Activated naive CD4-positive, alpha-beta T cell treated with Interleukin-2 at 50 U/mL for 16 hours (primary cell): ENCODE data around the gene ABCB9.
A peak's percentile ranks its signal among the peaks of the same experiment; 100 is the strongest.
"Not testable (repeated sequence)": the region's sequence is repeated elsewhere in the genome, so short reads cannot be mapped to it uniquely, and the experiment has no call there.

Source experiments
- DNase-seq: peaks from one replicate; pipeline ENCODE4 v3.0.0-alpha.2; 2020

ABCB9 gene

DNA sequence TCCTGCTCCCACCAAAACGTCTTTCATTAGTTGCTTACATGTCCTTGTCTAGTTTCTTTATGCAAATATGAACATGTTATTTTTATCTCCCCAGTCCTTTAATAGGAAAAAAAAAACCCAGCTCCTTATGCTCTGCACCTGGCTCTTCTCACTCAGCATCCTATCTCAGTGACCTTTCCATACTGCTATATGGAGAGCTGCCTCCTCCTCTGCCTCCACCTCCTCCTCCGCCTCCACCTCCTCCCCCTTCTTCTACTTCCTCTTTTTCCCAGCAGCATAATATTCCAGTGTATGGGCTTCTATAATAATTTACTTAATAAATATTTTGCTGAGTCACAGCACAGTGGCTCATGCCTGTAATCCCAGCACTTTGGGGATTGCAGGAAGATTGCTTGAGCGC is 31.5 kb downstream of the ABCB9 start:
- DNase-seq = no peak

DNA sequence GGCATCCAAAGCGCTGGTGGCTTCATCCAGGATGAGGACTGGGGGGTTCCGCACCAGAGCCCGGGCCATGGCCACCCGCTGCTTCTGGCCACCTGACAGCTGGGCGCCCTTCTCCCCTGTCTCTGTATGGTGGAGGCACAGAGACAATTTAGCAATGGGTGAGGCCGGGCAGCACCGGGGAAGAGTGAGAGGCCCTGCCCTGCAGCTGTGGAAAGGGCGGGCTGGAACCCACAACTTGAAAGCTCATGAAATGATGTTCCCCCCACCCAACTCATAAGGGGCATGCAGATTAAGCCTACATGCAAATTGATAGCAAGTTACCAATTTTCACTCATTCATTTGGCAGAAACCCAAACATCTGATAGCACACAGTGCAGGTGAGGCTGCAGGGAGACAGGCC is 34.1 kb downstream of the ABCB9 start:
- no peak for DNase-seq

DNA sequence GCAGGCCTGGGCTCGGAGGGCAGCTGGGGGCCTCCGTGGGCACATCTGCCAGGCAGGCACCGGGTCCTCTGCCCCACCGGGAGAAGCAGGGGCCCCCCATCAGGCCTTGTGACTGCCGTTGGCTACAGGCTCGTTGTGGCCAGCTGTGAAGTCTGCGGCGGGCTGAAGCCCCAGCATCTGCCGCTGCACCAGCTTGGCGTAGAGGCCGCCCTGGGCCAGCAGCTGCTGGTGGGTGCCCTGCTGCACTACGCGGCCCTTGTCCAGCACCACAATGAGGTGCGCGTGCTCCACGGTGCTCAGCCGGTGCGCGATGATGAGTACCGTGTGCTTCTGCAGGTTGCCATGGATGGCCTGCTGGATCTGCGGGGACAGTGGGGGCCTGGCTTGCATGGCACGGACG is 36.5 kb downstream of the ABCB9 start:
- DNase-seq = no peak

DNA sequence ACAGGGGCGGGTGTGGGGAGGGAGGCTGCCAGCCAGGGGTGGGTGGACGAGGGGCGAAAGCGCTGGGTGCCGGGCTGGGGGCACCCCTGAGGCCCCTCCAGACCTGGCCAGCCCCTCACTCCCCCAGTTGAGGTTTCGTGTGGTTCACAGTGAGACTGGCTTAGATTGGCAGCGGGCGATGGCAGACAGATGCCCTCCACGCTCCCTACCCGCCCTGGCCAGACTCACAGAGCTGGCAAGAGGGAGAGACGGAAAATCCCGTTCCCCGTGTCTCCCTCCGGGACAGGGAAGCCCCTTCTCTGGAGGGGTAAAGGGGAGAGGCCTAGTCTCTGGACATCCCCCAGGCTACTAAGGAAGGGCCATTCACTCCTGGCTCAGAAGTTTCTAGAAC is 37.1 kb downstream of the ABCB9 start:
- no peak for DNase-seq

DNA sequence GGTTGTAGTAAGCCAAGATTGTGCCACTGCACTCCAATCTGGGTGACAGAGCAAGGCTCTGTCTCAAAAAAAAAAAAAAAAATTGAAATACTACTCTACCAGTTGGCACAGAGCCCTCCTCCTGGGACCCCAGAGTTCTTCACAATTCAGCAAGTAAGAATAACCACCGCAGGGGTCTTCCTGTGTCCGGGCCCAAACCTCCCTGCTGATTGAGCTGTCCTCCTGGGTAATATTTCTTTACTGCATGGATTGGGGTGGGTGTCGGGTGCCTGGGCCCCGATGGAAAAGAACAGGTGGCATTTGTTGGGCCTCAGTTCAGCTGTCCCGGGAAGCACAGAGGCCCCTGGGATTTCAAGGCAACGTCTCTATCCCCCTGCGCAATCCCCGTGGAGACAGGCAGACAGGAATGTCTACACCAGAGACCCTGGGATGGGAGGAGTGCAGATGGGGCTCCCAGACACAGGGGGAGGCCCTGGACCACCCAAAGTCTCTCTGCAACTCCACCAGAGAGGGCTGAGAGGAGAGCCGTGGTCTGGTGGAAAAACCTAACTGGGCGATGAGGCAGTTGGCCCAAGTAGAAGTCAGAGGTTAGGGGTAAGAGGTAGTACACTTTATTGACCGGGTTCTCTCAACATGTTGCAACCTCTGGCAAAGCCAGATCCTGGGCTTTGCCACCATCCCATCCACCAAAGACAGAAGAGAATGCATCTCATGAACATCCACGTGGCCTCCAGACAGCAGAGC is 37.7 kb downstream of the ABCB9 start:
- no peak for DNase-seq

DNA sequence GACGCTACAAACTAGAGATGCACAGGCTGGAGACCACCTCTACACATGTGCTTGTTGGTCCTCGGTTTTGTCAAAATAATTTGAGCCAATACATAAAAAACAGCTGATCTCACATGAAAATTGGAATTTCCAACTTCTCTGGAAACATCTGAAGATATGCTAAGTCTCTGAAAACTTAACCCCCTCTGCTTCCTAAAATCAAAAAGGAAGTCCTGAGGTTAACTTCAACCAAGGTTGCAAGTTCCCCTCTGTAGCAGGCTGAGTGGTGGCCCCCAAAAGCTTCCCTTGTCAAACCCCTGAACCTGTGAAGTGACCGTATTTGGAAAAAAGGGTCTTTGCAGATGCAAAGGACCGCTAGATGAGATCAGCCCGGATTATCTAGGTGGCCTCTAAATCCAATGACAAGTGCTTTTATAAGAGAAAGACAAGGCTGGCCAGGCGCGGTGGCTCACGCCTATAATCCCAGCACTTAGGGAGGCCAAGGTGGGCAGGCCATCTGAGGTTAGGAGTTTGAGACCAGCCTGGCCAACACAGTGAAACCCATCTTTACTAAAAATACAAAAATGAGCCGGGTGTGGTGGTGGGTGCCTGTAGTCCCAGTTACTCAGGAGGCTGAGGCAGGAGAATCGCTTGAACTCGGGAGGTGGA is 38.4 kb downstream of the ABCB9 start:
- DNase-seq = no peak

DNA sequence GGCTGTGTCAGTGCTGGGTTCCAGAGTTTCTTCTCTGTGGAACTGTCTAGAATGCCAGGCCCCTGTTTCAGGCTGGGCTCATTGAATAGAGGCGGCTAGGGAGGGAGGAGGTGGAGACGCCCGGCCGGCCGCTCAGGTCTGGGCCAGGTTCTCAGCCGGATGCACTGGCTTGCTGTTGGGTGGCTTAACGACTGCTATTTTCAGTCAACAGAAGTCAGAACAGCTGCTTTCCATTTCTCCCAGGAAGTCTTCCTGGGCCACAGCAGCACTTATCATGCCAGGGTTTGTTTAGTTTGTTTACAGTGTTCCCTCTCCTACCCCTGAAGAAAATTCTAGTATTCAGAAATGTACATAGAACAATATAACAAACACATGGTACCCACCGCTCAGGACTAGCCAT is 44.3 kb downstream of the ABCB9 start:
- DNase-seq = no peak

DNA sequence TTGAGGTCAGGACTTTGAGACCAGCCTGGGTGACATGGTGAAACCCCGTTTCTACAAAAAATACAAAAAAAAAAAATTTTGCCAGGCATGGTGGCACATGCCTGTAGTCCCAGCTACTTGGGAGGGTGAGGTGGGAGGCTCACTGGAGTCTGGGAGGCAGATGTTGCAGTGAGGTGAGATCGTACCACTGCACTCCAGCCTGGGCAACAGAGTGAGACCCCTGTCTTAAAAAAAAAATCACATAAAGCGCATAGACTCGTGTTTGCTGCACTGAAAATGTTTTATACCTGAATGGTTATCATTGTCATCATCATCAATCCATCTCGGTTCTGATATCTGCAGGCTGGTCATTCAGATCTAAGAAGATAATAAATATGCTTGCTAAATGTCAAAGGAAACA is 45.6 kb downstream of the ABCB9 start:
- DNase-seq = no peak

DNA sequence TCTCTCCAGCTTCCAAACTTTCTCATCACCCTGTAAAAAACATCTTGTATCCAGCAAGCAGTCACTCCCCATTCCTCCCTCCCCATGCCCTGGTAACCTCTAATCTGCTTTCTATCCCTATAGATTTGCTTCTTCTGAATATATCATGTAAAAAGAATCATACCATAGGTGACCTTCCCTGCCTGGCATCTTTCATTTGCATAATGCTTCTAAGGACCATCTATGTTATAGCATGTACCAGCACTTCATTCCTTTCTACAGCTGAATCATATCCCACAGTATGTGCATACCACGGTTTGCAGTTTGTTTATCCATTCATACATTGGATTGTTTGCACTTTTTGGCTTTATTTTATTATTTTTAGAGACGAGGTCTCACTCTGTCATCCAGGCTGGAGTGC is 47.4 kb downstream of the ABCB9 start:
- DNase-seq = no peak

DNA sequence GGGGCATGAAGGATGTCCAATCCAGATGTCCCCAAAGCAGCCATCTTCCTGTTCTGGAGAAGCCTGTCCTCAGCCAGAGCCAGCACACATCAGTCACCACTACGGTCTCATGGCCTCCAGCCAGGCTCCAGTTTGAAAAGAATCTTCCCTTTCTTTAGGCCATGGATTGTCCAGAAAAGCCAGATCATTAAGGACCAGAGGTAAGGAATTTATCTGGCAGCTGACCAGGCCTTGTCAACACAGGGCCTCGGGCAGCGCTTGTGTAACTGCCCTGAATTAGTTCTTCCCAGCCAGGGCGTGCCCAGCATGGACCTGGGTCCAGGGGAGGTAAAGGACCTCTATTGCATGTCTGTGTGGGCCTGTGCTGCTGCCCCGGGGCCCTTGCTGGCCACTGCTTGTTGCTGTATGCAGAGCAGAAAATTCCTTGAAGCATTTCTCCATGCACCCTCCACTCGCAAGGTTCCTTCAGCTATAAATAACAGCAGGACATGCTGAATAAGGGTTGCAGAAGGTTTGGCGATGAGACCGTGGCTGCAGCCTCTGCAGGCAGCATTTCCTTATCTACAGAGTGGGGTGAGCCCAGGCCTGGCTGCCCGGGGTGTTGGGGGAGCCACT is 48.6 kb downstream of the ABCB9 start:
- no peak for DNase-seq

DNA sequence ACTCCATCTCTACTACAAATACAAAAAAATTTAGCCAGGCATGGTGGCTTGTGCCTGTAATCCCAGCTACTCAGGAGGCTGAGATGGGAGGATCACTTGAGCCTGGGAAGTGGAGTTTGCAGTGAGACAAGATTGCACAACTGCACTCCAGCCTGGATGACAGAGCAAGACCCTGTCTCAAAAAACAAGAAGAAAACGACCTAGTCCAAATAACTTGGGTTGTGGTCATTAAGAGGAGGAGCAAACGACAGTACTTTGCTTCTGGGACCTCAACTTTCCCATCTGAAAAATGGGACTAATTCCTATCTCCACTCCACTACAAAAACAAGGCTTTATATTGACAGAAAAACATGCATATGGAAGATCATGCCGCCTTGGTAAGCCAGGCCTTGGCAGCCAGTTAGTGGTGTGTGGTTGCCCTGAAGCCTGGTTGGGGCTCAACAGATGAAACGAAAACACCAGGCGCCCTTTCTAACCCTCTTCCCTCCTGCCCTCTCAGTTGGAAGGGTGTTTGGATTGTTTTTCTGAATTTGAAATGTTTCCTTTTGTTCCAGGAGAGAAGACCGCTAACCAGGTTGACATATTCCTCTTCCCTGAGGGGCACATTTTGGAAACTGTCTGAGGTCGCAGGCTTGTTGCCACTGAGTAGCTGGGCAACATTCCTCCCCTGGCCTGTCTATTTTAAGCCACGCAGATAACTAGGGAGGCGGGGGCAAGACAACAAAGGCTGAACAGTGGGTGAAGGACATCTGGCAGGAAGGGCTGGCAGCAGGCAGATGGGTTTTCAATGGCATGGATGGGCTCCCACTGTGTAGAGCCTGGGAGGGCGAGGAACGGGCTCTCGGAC is 56.6 kb downstream of the ABCB9 start:
- no peak for DNase-seq

DNA sequence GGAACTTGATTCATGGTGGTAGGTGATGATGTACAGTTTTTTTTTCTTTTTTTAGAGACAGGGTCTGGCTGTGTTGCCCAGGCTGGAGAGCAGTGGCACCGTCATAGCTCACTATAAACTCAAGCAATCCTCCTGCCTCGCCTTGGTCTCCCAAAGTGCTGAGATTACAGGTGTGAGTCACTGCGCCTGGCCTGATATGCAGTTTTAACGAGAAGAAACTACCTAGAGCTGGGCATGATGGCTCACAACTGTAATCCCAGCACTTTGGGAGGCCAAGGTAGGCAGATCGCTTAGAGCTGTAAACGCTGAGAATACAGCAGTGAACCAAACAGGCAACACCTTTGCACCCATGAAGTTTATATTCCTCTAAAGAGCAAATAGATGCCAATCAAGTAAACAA is 57.3 kb downstream of the ABCB9 start:
- no peak for DNase-seq

DNA sequence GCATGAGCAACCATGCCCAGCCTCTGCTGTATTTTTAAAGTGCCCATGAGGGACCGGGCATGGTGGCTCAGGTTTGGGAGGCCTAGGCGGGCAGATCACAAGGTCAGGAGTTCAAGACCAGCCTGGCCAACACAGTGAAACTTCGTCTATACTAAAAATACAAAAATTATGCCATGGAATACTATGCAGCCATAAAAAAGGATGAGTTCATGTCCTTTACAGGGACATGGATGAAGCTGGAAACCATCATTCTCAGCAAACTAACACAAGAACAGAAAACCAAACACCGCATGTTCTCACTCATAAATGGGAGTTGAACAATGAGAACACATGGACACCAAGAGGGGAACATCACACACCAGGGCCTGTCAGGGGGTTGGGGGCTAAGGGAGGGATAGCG is 61.0 kb downstream of the ABCB9 start:
- DNase-seq = not testable (repeated sequence)

DNA sequence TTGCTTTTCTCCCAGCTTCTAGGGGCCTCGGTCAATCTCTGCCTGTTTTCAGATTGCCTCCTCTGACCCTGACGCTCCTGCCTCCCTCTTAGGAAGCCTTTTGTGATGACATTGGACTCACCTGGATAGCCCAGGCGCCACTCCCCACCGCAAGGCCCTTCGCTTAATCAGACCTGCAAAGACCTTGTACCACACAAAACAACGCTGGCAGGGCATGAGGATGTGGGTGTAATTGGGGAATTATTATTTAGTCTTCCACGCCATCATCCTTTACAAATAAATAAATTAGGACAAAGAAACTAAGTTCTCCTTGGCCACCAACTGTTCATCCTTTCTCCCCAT is 62.6 kb downstream of the ABCB9 start:
- no peak for DNase-seq

DNA sequence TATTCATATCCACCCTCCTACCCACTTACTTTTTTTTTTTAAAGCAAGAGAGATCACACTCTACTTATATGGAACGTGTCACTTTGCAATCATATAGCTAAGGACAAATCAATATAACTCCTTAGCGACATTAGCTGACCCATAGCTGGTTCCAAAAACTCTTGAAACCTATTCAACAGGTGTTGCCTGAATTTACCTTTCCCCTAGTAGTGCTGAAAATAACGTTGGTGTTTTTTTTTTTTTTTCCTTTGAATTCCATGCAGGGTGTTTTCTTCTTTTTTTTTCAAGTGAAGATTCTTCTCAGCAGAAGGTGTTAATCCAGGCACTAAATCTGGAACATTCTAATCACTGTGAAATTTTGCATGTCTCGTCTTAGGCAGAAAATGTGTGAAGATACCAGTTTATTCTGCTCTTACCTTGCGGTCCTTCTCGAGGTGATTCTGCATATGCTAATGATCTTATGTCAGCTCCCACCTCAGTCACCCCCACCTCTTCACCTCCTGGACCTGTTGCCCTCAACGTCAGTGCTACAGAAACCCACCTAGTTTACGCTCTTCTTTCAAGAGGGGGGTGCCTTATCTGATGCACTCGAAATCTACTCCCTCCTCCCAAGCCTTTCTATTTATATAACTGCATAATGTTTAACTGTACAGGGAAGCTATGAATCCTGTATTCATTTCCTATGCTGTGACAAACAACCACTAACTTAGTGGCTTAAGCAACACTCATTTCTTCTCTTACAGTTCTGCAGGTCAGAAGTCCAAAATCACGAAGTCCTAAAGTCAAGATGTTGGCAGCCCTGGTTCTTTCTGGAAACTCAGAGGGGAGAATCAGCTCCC is 63.2 kb downstream of the ABCB9 start:
- no peak for DNase-seq

DNA sequence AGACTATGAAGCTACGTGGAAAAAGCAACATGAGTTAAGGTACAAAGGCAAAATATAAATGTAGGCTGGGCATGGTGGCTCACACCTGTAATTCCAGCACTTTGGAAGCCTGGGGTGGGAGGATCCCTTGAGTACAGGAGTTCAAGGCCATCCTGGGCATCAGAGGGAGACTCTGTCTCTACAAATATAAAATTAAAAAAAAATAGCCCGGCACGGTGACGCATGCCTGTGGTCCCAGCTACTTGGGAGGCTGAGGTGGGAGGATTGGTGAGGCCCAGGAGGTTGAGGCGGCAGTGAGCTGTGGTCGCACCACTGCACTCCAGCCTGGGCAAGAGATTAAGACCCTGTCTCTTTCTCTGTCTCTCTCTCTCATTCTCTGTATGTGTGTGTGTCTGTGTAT is 66.4 kb downstream of the ABCB9 start:
- DNase-seq = no peak

DNA sequence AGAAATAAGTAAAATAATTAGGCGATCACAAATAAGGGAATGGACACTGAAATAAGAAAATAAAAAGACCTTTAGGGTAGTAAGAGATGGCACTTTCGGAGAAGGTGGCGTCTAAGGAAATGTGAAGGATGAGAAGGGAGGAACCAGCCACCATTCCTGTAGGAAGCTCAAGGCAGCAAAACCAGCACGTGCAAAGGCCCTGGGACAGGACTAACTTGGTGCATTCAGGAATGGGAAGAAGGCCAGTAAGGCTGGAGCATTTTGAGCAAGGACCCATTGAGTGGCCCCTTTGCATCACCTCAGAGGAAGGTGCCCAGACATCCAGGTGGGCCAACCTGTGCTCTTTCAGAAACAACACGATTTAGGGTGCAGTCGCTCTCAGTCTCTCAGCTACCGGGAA is 69.6 kb downstream of the ABCB9 start:
- no peak for DNase-seq

DNA sequence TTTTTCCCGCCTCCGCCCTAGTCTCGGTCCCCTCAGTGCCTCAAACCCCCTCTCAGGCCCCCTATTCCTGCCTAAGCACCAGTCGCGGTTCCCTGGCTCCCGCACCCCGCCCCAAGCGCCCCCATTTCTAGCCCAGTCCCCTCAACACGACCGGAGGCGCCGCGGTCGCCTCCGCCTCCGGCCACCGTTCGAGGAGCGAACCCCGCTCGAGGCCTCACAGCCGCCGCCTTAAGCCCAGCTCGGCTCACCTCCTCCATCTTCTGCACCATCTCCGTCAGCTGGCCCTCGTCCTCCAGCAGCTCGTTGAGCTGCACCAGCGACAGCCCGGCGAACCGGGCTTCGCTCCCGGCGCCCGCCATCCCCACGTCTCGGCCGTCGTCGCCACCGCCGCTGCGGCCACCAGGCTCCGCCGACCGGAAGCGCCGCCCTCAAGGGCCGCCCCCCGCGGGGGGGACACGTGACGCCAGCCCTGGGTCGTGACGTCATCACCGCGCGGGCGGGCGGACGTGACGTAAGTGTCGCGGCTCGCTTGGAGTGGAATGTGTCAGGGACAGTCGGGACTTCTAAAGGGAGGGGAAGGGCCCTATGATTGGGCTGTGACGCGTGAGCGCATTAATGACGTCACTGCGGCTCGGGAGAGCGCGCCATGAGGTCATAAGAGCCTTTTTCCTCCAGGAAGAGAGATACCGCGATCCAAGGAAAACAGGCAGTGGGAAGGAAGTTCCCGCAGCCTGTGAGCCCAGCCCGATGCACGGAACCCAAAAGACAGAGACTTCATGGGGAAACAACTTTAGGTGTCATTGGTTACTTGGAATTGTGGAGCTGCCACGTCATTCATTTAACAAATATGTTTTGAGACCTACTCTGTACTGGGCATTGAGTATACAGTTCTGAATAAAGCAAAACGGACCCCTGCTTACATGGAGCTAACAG is 70.3 kb downstream of the ABCB9 start, which contains the start of gene VPS37B:
Gene VPS37B (minus strand): TSS at position 421 of the 933 bp plus-strand sequence. CDS start 62 bp downstream, at position 359.
- DNase-seq = peak; percentile 88

DNA sequence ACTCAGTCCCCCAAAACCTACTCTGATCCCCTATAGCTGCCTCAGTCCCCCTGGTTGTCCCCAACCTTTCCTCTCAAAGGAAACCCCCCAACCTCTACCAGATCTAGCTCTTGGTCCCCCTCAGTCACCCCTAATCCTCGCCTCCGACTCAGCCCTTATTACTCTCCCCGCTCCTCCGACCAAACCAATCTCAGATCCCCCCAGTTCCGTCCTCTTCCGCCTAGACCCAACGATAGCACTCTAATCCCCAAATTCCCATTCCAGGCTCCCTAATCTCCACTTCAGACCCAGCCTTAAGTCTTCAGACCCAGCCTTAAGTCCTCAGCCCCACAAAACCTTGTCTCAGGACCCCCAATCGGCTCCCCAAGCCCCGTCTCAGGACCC is 71.0 kb downstream of the ABCB9 start:
- no peak for DNase-seq

DNA sequence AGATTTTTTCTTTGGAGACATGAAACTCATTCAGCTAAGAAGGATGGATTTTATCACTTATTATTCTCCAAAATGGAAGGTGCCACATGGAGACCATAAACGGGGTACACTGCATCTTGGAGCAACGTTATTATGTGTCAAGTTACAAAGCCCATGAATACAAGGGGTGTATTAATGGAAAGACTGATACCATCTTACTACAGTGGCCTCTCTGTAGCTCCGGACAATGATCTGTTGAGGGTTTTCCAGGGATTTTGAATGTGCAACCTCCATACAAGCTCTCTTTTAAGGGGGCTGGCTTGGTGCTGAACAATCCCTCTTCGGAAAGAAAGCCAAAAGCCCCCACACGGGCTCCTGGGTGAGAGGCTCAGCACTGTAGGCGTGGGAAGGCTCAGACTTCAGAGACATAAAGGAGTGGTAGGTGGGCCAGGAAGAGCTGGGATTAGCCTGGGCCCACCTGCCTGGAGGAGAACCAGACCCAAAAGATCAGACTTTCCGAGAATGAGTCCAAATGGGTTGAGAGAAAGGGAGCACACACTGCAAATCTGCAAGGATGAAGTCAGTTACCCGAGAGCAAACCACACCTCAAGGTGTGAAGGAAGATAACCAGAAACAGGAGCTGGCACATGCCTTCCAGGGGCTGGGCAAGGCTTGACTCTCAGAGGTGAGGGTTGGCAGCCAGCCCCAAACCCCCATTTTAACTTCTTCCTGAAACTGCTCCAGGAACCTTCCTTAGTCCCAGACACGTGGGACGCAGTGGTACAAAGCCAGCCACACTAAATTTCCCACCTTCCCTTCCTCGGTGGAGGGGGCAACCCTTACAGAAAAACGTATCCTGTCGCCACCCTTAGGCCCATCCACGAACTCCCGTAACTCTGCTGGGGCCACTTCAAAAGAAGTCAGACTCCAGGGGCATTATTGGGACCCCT is 71.8 kb downstream of the ABCB9 start:
- DNase-seq = no peak
